WTC11 (cell line): ENCODE data around the gene DTD1. TPM values are rescaled to one million over a fixed set of nuclear protein-coding genes. Genes with fewer than 3 reads are reported as not detected.

Experiments used
- AFF4 ChIP-seq: sonication (generic); formaldehyde crosslinking; IDR thresholded peaks from 2 replicates; pipeline ENCODE4 v1.8.1; 2023; ENCODE audit warnings: mild to moderate bottlenecking, missing genetic modification reagents, borderline replicate concordance
- ATF1 ChIP-seq: sonication (generic); formaldehyde crosslinking; IDR thresholded peaks from 2 replicates; pipeline ENCODE4 v1.8.1; 2023; ENCODE audit warnings: mild to moderate bottlenecking, moderate library complexity, missing genetic modification reagents
- ATF2 ChIP-seq: sonication (generic); formaldehyde crosslinking; IDR thresholded peaks from 2 replicates; pipeline ENCODE4 v1.8.1; 2022; ENCODE audit warnings: low read depth, missing genetic modification reagents, borderline replicate concordance
- CBFB ChIP-seq: sonication (generic); formaldehyde crosslinking; IDR thresholded peaks from 2 replicates; pipeline ENCODE4 v1.8.1; 2022; ENCODE audit warnings: mild to moderate bottlenecking, low read depth, missing genetic modification reagents
- CREM ChIP-seq: sonication (generic); formaldehyde crosslinking; IDR thresholded peaks from 2 replicates; pipeline ENCODE4 v1.8.1; 2022; ENCODE audit warnings: mild to moderate bottlenecking, missing genetic modification reagents, moderate library complexity
- E2F4 ChIP-seq: sonication (generic); formaldehyde crosslinking; IDR thresholded peaks from 2 replicates; pipeline ENCODE4 v1.8.1; 2022; ENCODE audit warnings: low read depth, mild to moderate bottlenecking, moderate library complexity, missing genetic modification reagents, borderline replicate concordance
- ELF4 ChIP-seq: sonication (generic); formaldehyde crosslinking; IDR thresholded peaks from 2 replicates; pipeline ENCODE4 v1.8.1; 2022; ENCODE audit warnings: low read depth, mild to moderate bottlenecking, moderate library complexity, missing genetic modification reagents
- EMX1 ChIP-seq: fragments of 250-450 bp; sonication (Bioruptor Pico); IDR thresholded peaks from 2 replicates; pipeline ENCODE4 v1.8.0; 2021; ENCODE audit warnings: mild to moderate bottlenecking
- ETV6 ChIP-seq: sonication (generic); formaldehyde crosslinking; IDR thresholded peaks from 2 replicates; pipeline ENCODE4 v1.8.1; 2022; ENCODE audit warnings: mild to moderate bottlenecking, missing genetic modification reagents
- FOXP1 ChIP-seq: sonication (generic); formaldehyde crosslinking; IDR thresholded peaks from 2 replicates; pipeline ENCODE4 v1.8.0; 2022; ENCODE audit warnings: missing genetic modification reagents, mild to moderate bottlenecking, moderate library complexity, borderline replicate concordance
- FOXP4 ChIP-seq: sonication (generic); formaldehyde crosslinking; IDR thresholded peaks from 2 replicates; pipeline ENCODE4 v1.8.0; 2022; ENCODE audit warnings: mild to moderate bottlenecking, missing genetic modification reagents
- GABPB1 ChIP-seq: sonication (generic); formaldehyde crosslinking; IDR thresholded peaks from 2 replicates; pipeline ENCODE4 v1.8.1; 2023; ENCODE audit warnings: mild to moderate bottlenecking, missing genetic modification reagents
- GTF2I ChIP-seq: fragments of 250-450 bp; sonication (Bioruptor Pico); conservative IDR thresholded peaks from 2 replicates; pipeline ENCODE4 v1.4.0; 2021; ENCODE audit warnings: mild to moderate bottlenecking
- JUN ChIP-seq: sonication (generic); formaldehyde crosslinking; IDR thresholded peaks from 2 replicates; pipeline ENCODE4 v1.8.0; 2023; ENCODE audit warnings: mild to moderate bottlenecking, missing genetic modification reagents
- MAX ChIP-seq: sonication (generic); formaldehyde crosslinking; IDR thresholded peaks from 2 replicates; pipeline ENCODE4 v1.8.0; 2022; ENCODE audit warnings: mild to moderate bottlenecking, missing genetic modification reagents
- MXD4 ChIP-seq: fragments of 250-450 bp; sonication (Bioruptor Pico); IDR thresholded peaks from 2 replicates; pipeline ENCODE4 v1.8.0; 2021; ENCODE audit warnings: mild to moderate bottlenecking, moderate library complexity, borderline replicate concordance
- NFE2L1 ChIP-seq: sonication (generic); formaldehyde crosslinking; IDR thresholded peaks from 2 replicates; pipeline ENCODE4 v1.8.1; 2023; ENCODE audit warnings: missing genetic modification reagents
- NR2C2 ChIP-seq: sonication (generic); formaldehyde crosslinking; IDR thresholded peaks from 2 replicates; pipeline ENCODE4 v1.8.0; 2022; ENCODE audit warnings: mild to moderate bottlenecking, missing genetic modification reagents
- NR3C1 ChIP-seq: sonication (generic); formaldehyde crosslinking; conservative IDR thresholded peaks from 2 replicates; pipeline ENCODE4 v1.8.1; 2023; ENCODE audit warnings: low read depth, mild to moderate bottlenecking, missing genetic modification reagents
- OVOL2 ChIP-seq: fragments of 250-450 bp; sonication (Bioruptor Pico); IDR thresholded peaks from 2 replicates; pipeline ENCODE4 v1.9.0; 2021; ENCODE audit warnings: mild to moderate bottlenecking, borderline replicate concordance
- SMAD4 ChIP-seq: sonication (generic); formaldehyde crosslinking; IDR thresholded peaks from 2 replicates; pipeline ENCODE4 v1.8.0; 2022; ENCODE audit warnings: mild to moderate bottlenecking, missing genetic modification reagents
- TEAD1 ChIP-seq: sonication (generic); formaldehyde crosslinking; IDR thresholded peaks from 2 replicates; pipeline ENCODE4 v1.8.0; 2022; ENCODE audit warnings: mild to moderate bottlenecking, missing genetic modification reagents
- TP53 ChIP-seq: sonication (generic); formaldehyde crosslinking; IDR thresholded peaks from 2 replicates; pipeline ENCODE4 v1.8.1; 2023; ENCODE audit warnings: mild to moderate bottlenecking, missing genetic modification reagents
- ZNF263 ChIP-seq: sonication (generic); formaldehyde crosslinking; IDR thresholded peaks from 2 replicates; pipeline ENCODE4 v1.8.1; 2022; ENCODE audit warnings: low read depth, mild to moderate bottlenecking, moderate library complexity, missing genetic modification reagents
- ZNF425 ChIP-seq: fragments of 250-450 bp; sonication (Bioruptor Pico); conservative IDR thresholded peaks from 2 replicates; pipeline ENCODE4 v1.9.0; 2021; ENCODE audit warnings: mild to moderate bottlenecking
- total RNA-seq: library from RNA; stranded (reverse); gene quantifications from 3 replicates; pipeline ENCODE4 v1.2.3, GENCODE V29; 2021

DTD1 gene
- total RNA-seq, 1 experiment from 2014 or later, result 71.1 TPM

- TF ChIP-seq FOXP4 (CRISPR knock-in tag) (peak; percentile 48; the same call in 1 of the 2 replicates), NR2C2 (no peak), ETV6 (no peak), CBFB (CRISPR knock-in tag) (no peak), JUN (CRISPR knock-in tag) (peak; percentile 45; the same call in 1 of the 2 replicates), OVOL2 (no peak), ATF2 (CRISPR knock-in tag) (no peak), AFF4 (CRISPR knock-in tag) (no peak), SMAD4 (CRISPR knock-in tag) (no peak), ELF4 (CRISPR knock-in tag) (no peak), NFE2L1 (no peak), MAX (no peak; the same call in 1 of the 2 replicates), GTF2I (no peak), FOXP1 (peak; percentile 85), EMX1 (no peak), MXD4 (CRISPR knock-in tag) (no peak), GABPB1 (CRISPR knock-in tag) (peak; percentile 68; the same call in 1 of the 2 replicates), TEAD1 (CRISPR knock-in tag) (0 out of 2 replicates have a peak, but pooled peaks have one; percentile 20), CREM (CRISPR knock-in tag) (no peak), NR3C1 (CRISPR knock-in tag) (no peak), E2F4 (CRISPR knock-in tag) (no peak), TP53 (CRISPR knock-in tag) (no peak), ZNF263 (CRISPR knock-in tag) (no peak), ATF1 (CRISPR knock-in tag) (no peak), ZNF425 (CRISPR knock-in tag) (no peak)
These were observed at the start of gene DTD1 (continued) for GRCh38 chr20:18587665-18588573.
